ENCODE measurements around the gene PLA2G12A. TPM values are rescaled to one million over a fixed set of nuclear protein-coding genes. Genes with fewer than 3 reads are reported as not detected.

The PLA2G12A gene
- total and polyA plus RNA-seq, 10 of the 15 experiments (the other 5 are each of a cell fraction or from before 2014, with no cell fraction given), result 3.7 to 36.8 (median 15.5) TPM

DNA sequence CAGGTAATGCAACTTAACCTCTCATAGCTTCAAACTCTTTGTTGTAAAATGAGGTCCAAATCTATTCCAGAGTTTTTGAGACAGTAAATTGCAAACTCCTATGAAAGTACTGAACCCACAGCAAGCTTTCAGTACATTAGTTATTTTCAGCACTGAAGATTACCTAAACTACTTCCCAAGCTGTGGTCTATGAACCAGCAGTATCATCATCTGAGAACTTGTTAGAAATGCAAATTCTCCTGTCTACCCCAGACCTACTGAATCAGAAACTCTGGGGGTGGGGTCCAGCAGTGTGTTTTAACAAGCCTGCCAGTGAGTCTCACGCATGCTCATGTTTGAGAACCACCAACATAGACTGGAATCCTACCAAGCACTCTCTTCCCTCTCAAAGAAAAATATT lies 20.9 kb downstream of the PLA2G12A start:
- Histone ChIP-seq H3K4me1 (ENCODE audit: control insufficient read depth, insufficient read depth, low read length) (peaks cover 5% of the 10 kb centered on the region; the same call in 1 of the 2 replicates), H4K20me1 (ENCODE audit: control insufficient read depth, insufficient read depth) (no peaks in the 10 kb centered on the region), H3K4me3 (no peak overlapping the region), H3K4me2 (ENCODE audit: control insufficient read depth, insufficient read depth) (peak overlapping the region; percentile 39), H3K27me3 (replicated peaks in 1 of 2; ENCODE audit: control insufficient read depth in 2 of 2, insufficient read depth in 2 of 2, low read length in 1 of 2) (no peaks in the 10 kb centered on the region), H3K79me2 (ENCODE audit: control insufficient read depth, insufficient read depth, low read length) (no peaks in the 10 kb centered on the region), H2AFZ (ENCODE audit: control insufficient read depth, low read depth, low read length) (no peak overlapping the region), H3K9ac (ENCODE audit: control insufficient read depth, insufficient read depth, low read length) (no peak overlapping the region), H3K27ac (ENCODE audit: control insufficient read depth, insufficient read depth) (no peak overlapping the region), H3K36me3 (ENCODE audit: control insufficient read depth in 2 of 2, insufficient read depth in 2 of 2, low read length in 1 of 2) (0 out of 4 replicates have a peak, but pooled peaks cover 0 to 2% of the 10 kb centered on the region in 2 experiments), H3K9me3 (replicated peaks; ENCODE audit: control insufficient read depth, insufficient read depth, low read length) (no peaks in the 10 kb centered on the region)
- ChIA-PET POLR2A (interaction anchor here (0.6 kb wide), 1 partner anchor 263 kb away, joined by 6 read pairs; no protein-coding TSS in a partner anchor), CTCF (interaction anchor here (0.7 to 1.1 kb wide), 2 partner anchors 95 to 118 kb away, joined by 3 read pairs; no protein-coding TSS in a partner anchor), SMC1A (ENCODE audit: uncharacterized antibody, unreplicated experiment) (interaction anchor here (1.2 kb wide), 1 partner anchor 137 kb away, joined by 3 read pairs; no protein-coding TSS in a partner anchor), RAD21 (ENCODE audit: unreplicated experiment) (interaction anchor here (1.0 to 1.2 kb wide), 2 partner anchors 9 to 147 kb away, joined by 3 read pairs; no protein-coding TSS in a partner anchor)
- intact Hi-C loops (cut with micrococcal nuclease; ENCODE audit: unreplicated experiment) (loop anchor here (10.0 kb wide), 1 partner anchor 266 kb away; no protein-coding TSS in a partner anchor), in situ Hi-C loops (cut with MboI) (no loop called here)
- FAIRE-seq (peak; percentile 75), DNase-seq (ENCODE audit: low read depth, low spot score) (peak; percentile 15), ATAC-seq (peak; percentile 93)
- BruUV-seq (replicated peaks), result no TSS peak
- TF ChIP-seq RB1 (IDR thresholded peaks at IDR 0.05; ENCODE audit: borderline replicate concordance) (no peak), ATF7 (IDR thresholded peaks at IDR 0.05; ENCODE audit: low read depth) (peak; percentile 45; the same call in 1 of the 2 replicates), MEF2B (IDR thresholded peaks at IDR 0.05; ENCODE audit: partially characterized antibody, poor library complexity, severe bottlenecking) (peak; percentile 22), RUNX3 (IDR thresholded peaks at IDR 0.05; ENCODE audit: low read length) (peak; percentile 85), CBFB (IDR thresholded peaks at IDR 0.05; ENCODE audit: low read depth) (0 out of 2 replicates have a peak, but pooled peaks have one; percentile 27), ETV6 (conservative IDR thresholded peaks at IDR 0.05 in 1 of 2, IDR thresholded peaks at IDR 0.05 in 1 of 2; ENCODE audit: borderline replicate concordance in 1 of 2, low read depth in 1 of 2) (peak in 1 of 2 experiments; percentile 18; a peak in 1 of 4 replicates), MEF2A (IDR thresholded peaks at IDR 0.05; ENCODE audit: insufficient read depth, low read depth, low read length) (peak; percentile 75), POU2F2 (IDR thresholded peaks at IDR 0.05; ENCODE audit: borderline replicate concordance, low read depth, low read length) (peak; percentile 74; the same call in 1 of the 3 replicates), TARDBP (IDR thresholded peaks at IDR 0.05; ENCODE audit: borderline replicate concordance) (no peak), IKZF2 (IDR thresholded peaks at IDR 0.05) (no peak)
- TF ChIP-seq, protein P1, sequence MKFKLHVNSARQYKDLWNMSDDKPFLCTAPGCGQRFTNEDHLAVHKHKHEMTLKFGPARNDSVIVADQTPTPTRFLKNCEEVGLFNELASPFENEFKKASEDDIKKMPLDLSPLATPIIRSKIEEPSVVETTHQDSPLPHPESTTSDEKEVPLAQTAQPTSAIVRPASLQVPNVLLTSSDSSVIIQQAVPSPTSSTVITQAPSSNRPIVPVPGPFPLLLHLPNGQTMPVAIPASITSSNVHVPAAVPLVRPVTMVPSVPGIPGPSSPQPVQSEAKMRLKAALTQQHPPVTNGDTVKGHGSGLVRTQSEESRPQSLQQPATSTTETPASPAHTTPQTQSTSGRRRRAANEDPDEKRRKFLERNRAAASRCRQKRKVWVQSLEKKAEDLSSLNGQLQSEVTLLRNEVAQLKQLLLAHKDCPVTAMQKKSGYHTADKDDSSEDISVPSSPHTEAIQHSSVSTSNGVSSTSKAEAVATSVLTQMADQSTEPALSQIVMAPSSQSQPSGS (IDR thresholded peaks at IDR 0.05; ENCODE audit: low read length), result peak; percentile 75
- 77% methylated on average over 1 of the region's 1 CpG for WGBS (ENCODE audit: insufficient coverage, insufficient replicate concordance, low lambda C conversion rate, missing lambda C conversion rate)
